Naive thymus-derived CD4-positive, alpha-beta T cell (primary cell): ENCODE data around the gene C6orf89. TPM values are rescaled to one million over a fixed set of nuclear protein-coding genes. Genes with fewer than 3 reads are reported as not detected.

Experiments
- ATAC-seq: fragments of 150-1000 bp; cut with Tn5 transposase; 2 replicates; pipeline ENCODE4 v1.10.0; 2021; ENCODE audit warnings: mild to moderate bottlenecking, moderate library complexity
- CTCF ChIA-PET: fragments of 350-600 bp; sonication (Branson Sonifier 250); formaldehyde crosslinking; loops from one replicate; lab custom pipeline; 2021; ENCODE audit warnings: antibody characterized with exemption; lab: Charles Lee
- POLR2A ChIA-PET: fragments of 350-600 bp; sonication (Branson Sonifier 250); formaldehyde crosslinking; loops from one replicate; lab custom pipeline; 2021; ENCODE audit warnings: antibody characterized with exemption, inconsistent platforms; lab: Charles Lee
- DNase-seq, 9 donors: peaks; one replicate each; pipeline versions ENCODE4 v3.0.0 to v3.0.0-alpha.2; 2020 to 2022; ENCODE audit warnings: mixed read lengths in 1 of 9
- H3K27ac ChIP-seq: one replicate; pipeline ENCODE4 v1.7.0; 2013; ENCODE audit warnings: mild to moderate bottlenecking, low read depth, low read length, moderate library complexity
- H3K27me3 ChIP-seq, 2 donors: one replicate each; pipeline ENCODE4 v1.7.0; 2013; ENCODE audit warnings: low read length in 2 of 2, mild to moderate bottlenecking in 2 of 2, moderate library complexity in 2 of 2; ENCODE audit not compliant: control insufficient read depth in 2 of 2, insufficient read depth in 2 of 2
- H3K36me3 ChIP-seq, 3 experiments: 1 replicate in 2 of 3; 2 replicates in 1 of 3; pipeline ENCODE4 v1.7.0; 2013; ENCODE audit warnings: low read length in 3 of 3, mild to moderate bottlenecking in 3 of 3, moderate library complexity in 1 of 3; ENCODE audit not compliant: insufficient read depth in 3 of 3, control insufficient read depth in 2 of 3
- H3K4me1 ChIP-seq, 2 donors: one replicate each; pipeline ENCODE4 v1.7.0; 2013; ENCODE audit warnings: low read length in 2 of 2, mild to moderate bottlenecking in 2 of 2, moderate library complexity in 1 of 2; ENCODE audit not compliant: control insufficient read depth in 2 of 2, insufficient read depth in 2 of 2
- H3K4me3 ChIP-seq: 2 replicates; pipeline ENCODE4 v1.7.0; 2013; ENCODE audit warnings: mild to moderate bottlenecking, low read length
- H3K9me3 ChIP-seq, 3 experiments: 1 replicate in 2 of 3; 2 replicates in 1 of 3; pipeline ENCODE4 v1.7.0; 2013; ENCODE audit warnings: low read length in 3 of 3; ENCODE audit not compliant: control insufficient read depth in 2 of 3
- H3K27ac Mint-ChIP-seq, 9 donors: one replicate each; pipeline ENCODE4 v1.8.0; 2020 to 2022; ENCODE audit warnings: mixed read lengths in 9 of 9, mild to moderate bottlenecking in 8 of 9, moderate library complexity in 5 of 9, inconsistent platforms in 2 of 9
- H3K27me3 Mint-ChIP-seq, 5 donors: one replicate each; pipeline ENCODE4 v1.8.0; 2021 to 2022; ENCODE audit warnings: mixed read lengths in 5 of 5, mild to moderate bottlenecking in 1 of 5
- H3K36me3 Mint-ChIP-seq, 5 donors: one replicate each; pipeline ENCODE4 v1.8.0; 2020 to 2022; ENCODE audit warnings: mixed read lengths in 5 of 5, mild to moderate bottlenecking in 3 of 5, inconsistent platforms in 1 of 5
- H3K4me1 Mint-ChIP-seq, 7 donors: one replicate each; pipeline ENCODE4 v1.8.0; 2020 to 2022; ENCODE audit warnings: mixed read lengths in 7 of 7, mild to moderate bottlenecking in 3 of 7, inconsistent platforms in 1 of 7
- H3K4me3 Mint-ChIP-seq, 10 donors: one replicate each; pipeline ENCODE4 v1.8.0; 2020 to 2022; ENCODE audit warnings: mild to moderate bottlenecking in 10 of 10, mixed read lengths in 10 of 10, moderate library complexity in 6 of 10, inconsistent platforms in 2 of 10
- H3K9me3 Mint-ChIP-seq, 11 donors: one replicate each; pipeline ENCODE4 v1.8.0; 2020 to 2022; ENCODE audit warnings: mixed read lengths in 11 of 11, mild to moderate bottlenecking in 4 of 11, inconsistent platforms in 1 of 11, moderate library complexity in 1 of 11
- intact Hi-C, 2 donors: fragments of 100-400 bp; cut with micrococcal nuclease; formaldehyde crosslinking; loops; one replicate each; pipeline ENCODE4 v1.15.1; 2023
- polyA plus RNA-seq, 2 donors: library from polyadenylated mRNA; unstranded; fragments of 300-500 nt; fragmentation: Illumina TruSeq; gene quantifications; one replicate each; pipeline ENCODE4 v1.2.3, GENCODE V29; 2021
- total RNA-seq, 6 experiments: library from RNA in 5 of 6; stranded (reverse) in 5 of 6; gene quantifications; 1 replicate in 5 of 6; 2 replicates in 1 of 6; pipeline ENCODE4 v1.2.3 and lab custom pipeline; 2021 to 2026

C6orf89 gene
- total and polyA plus RNA-seq, 7 experiments from 2014 or later, result 34.6 to 48.2 (median 40.4) TPM

GRCh38 chr6:36969988-36970891, 84.5 kb downstream of the C6orf89 start:
- ATAC-seq (no peak), DNase-seq (no peak)
- Histone ChIP-seq H3K27me3 (no peaks in the 10 kb centered on the region), H3K36me3 (peaks cover 47 to 84% (median 56%) of the 10 kb centered on the region in 3 experiments), H3K4me1 (no peaks in the 10 kb centered on the region), H3K9me3 (no peaks in the 10 kb centered on the region), H3K27ac (no peak overlapping the region), H3K4me3 (no peak overlapping the region)
- peak overlapping the region in 1 of 10 donors; percentile 38 for H3K4me3 Mint-ChIP-seq
- peak overlapping the region in 3 of 9 donors; percentile 43 to 70 (median 65) for H3K27ac Mint-ChIP-seq
- no peaks in the 10 kb centered on the region for H3K9me3 Mint-ChIP-seq
- H3K27me3 Mint-ChIP-seq, result no peaks in the 10 kb centered on the region
- ChIA-PET CTCF (no interaction called here), POLR2A (no interaction called here)
- intact Hi-C loops, result no loop called here
- peaks cover 0 to 11% (median 4%) of the 10 kb centered on the region in 7 donors for H3K4me1 Mint-ChIP-seq
- H3K36me3 Mint-ChIP-seq, result peaks cover 4 to 64% (median 14%) of the 10 kb centered on the region in 5 donors

- DNase-seq (no peak), ATAC-seq (no peak)
- Histone ChIP-seq H3K4me1 (no peaks in the 10 kb centered on the region), H3K9me3 (no peaks in the 10 kb centered on the region), H3K27ac (no peak overlapping the region), H3K27me3 (no peaks in the 10 kb centered on the region), H3K36me3 (peaks cover 50 to 93% (median 64%) of the 10 kb centered on the region in 3 experiments), H3K4me3 (no peak overlapping the region)
- H3K9me3 Mint-ChIP-seq, result no peaks in the 10 kb centered on the region
- peak overlapping the region in 2 of 9 donors; percentile 67 to 77 for H3K27ac Mint-ChIP-seq
- ChIA-PET CTCF (no interaction called here), POLR2A (no interaction called here)
- H3K4me3 Mint-ChIP-seq, result no peak overlapping the region
- H3K36me3 Mint-ChIP-seq, result peaks cover 4 to 67% (median 14%) of the 10 kb centered on the region in 5 donors
- H3K4me1 Mint-ChIP-seq, result peaks cover 0 to 4% (median 0%) of the 10 kb centered on the region in 7 donors
- intact Hi-C loops, result no loop called here
- no peaks in the 10 kb centered on the region for H3K27me3 Mint-ChIP-seq
Measured at GRCh38 chr6:36970892-36971842, 85.4 kb downstream of the C6orf89 start.

DNA sequence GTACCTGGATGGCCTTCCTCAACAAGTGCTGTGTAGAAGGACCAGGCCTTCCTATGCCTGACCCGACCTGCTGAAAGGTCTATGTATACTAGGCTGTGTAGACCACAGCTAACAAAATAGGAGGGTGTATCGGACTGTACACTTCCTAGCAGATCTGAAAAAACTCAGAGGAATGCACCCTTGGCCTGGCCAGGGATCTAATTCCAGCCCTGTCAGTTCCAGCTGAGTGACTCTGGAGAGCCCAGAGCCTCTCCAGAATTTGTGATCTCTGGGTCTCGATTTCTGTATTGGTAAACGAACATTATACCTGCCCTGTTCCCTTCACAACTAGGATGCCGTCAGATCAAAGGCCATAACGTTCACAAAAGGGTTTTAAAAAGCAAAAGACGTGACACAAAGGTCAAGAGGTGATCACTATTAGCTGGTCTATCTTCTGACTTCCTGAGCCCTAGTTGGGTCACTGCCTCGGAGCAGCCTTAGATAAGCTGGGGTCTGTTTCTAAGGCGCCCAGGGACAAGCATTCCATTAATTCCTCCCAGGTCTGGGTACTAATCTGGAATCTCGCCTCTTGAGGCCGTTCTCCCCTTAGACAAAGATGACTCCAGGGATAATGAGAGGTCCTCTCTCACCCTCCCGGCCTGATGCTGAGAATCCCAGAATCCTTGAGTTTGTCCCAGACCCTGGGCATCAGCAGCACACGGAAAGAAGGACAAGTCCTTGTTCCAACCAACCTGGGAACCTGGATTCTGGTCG, 86.3 kb downstream of the C6orf89 start:
- Histone ChIP-seq H3K36me3 (peaks cover 50 to 100% (median 72%) of the 10 kb centered on the region in 3 experiments), H3K9me3 (no peaks in the 10 kb centered on the region), H3K27ac (no peak overlapping the region), H3K4me3 (no peak overlapping the region), H3K27me3 (no peaks in the 10 kb centered on the region), H3K4me1 (no peaks in the 10 kb centered on the region)
- no peak for ATAC-seq
- H3K9me3 Mint-ChIP-seq, result no peaks in the 10 kb centered on the region
- H3K4me1 Mint-ChIP-seq, result peaks cover 0 to 4% (median 0%) of the 10 kb centered on the region in 7 donors
- ChIA-PET POLR2A (no interaction called here), CTCF (interaction anchor here (0.5 kb wide), 1 partner anchor 212 kb away, joined by 3 read pairs; no protein-coding TSS in a partner anchor)
- H3K27ac Mint-ChIP-seq, result peak overlapping the region in 4 of 9 donors; percentile 38 to 77 (median 66)
- intact Hi-C loops, result no loop called here
- no peak for DNase-seq
- no peak overlapping the region for H3K4me3 Mint-ChIP-seq
- H3K27me3 Mint-ChIP-seq, result no peaks in the 10 kb centered on the region
- peaks cover 4 to 71% (median 16%) of the 10 kb centered on the region in 5 donors for H3K36me3 Mint-ChIP-seq

DNA sequence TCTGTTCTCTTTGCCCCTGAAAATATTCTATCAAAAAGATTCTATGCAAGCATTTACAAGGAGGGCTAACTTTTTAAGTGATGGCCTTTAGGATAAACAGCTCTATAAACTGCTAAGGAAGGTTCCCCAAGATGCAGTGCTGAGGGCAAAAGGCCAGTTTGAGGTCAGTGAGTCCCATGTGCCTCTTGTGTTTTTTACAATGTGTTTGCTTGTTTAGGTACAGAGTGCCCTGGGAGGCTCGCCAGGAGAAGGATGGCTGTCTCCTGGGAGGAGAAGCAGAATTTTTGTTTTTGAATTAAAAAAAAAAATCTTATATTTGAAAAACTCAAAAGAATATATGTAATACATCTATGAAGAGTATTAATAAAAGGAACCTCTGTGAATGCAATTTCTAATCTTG, 87.4 kb downstream of the C6orf89 start:
- no peaks in the 10 kb centered on the region for H3K9me3 Mint-ChIP-seq
- peaks cover 54 to 100% (median 74%) of the 10 kb centered on the region in 3 experiments for H3K36me3 ChIP-seq
- H3K36me3 Mint-ChIP-seq, result peaks cover 4 to 72% (median 18%) of the 10 kb centered on the region in 5 donors
- H3K27ac ChIP-seq, result no peak overlapping the region
- CTCF ChIA-PET, result no interaction called here
- no peak overlapping the region for H3K4me3 ChIP-seq
- DNase-seq, result no peak
- H3K27me3 ChIP-seq, result no peaks in the 10 kb centered on the region
- ATAC-seq, result no peak
- H3K4me3 Mint-ChIP-seq, result no peak overlapping the region
- H3K4me1 ChIP-seq, result no peaks in the 10 kb centered on the region
- no peaks in the 10 kb centered on the region for H3K9me3 ChIP-seq
- no peaks in the 10 kb centered on the region for H3K27me3 Mint-ChIP-seq
- POLR2A ChIA-PET, result interaction anchor here (1.4 kb wide), 1 partner anchor 13 kb away, joined by 3 read pairs; the partner anchor contains the start of gene MTCH1
- peaks cover 0 to 7% (median 0%) of the 10 kb centered on the region in 7 donors for H3K4me1 Mint-ChIP-seq
- intact Hi-C loops, result no loop called here
- H3K27ac Mint-ChIP-seq, result peak overlapping the region in 1 of 9 donors; percentile 68

DNA sequence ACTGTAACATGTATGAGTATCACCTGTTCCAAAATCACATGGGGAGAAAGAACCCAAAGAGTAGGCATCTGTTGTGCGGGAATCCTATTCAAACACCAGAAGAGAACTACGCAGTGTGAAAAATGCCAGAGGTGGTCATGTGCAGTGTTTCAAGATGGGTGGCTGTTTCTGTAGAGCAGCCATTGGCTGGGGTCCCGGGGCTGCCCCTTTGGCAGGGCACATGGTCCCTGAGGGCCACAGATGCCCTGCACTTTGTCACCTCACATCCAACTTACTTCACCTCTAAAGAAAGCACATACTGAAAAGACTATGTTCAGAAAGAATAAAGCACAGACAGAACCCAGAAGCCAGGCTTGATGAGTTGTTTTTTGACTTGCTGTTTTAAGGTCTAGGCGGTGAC, 87.9 kb downstream of the C6orf89 start:
- no peak overlapping the region for H3K4me3 ChIP-seq
- Mint-ChIP-seq H3K4me3 (no peak overlapping the region), H3K36me3 (peaks cover 4 to 68% (median 15%) of the 10 kb centered on the region in 5 donors), H3K27ac (peak overlapping the region in 2 of 9 donors; percentile 68 to 72), H3K27me3 (no peaks in the 10 kb centered on the region), H3K4me1 (peaks cover 0 to 7% (median 0%) of the 10 kb centered on the region in 7 donors), H3K9me3 (no peaks in the 10 kb centered on the region)
- DNase-seq (no peak), ATAC-seq (no peak)
- POLR2A ChIA-PET, result interaction anchor here (1.4 kb wide), 1 partner anchor 12 kb away, joined by 3 read pairs; the partner anchor contains the start of gene MTCH1
- H3K9me3 ChIP-seq, result no peaks in the 10 kb centered on the region
- no peaks in the 10 kb centered on the region for H3K4me1 ChIP-seq
- CTCF ChIA-PET, result interaction anchor here (0.8 kb wide), 1 partner anchor 48 kb away, joined by 3 read pairs; no protein-coding TSS in a partner anchor
- no peak overlapping the region for H3K27ac ChIP-seq
- H3K36me3 ChIP-seq, result peaks cover 52 to 100% (median 69%) of the 10 kb centered on the region in 3 experiments
- H3K27me3 ChIP-seq, result no peaks in the 10 kb centered on the region
- intact Hi-C loops, result no loop called here
